ENCODE measurements around the gene MTMR2.
A peak's percentile ranks its signal among the peaks of the same experiment; 100 is the strongest.
"Not testable (repeated sequence)": the region's sequence is repeated elsewhere in the genome, so short reads cannot be mapped to it uniquely, and the experiment has no call there.

MTMR2 gene

GRCh38 chr11:95883381-95883780 lies 40.5 kb downstream of the MTMR2 start:
- no peak for DNase-seq

DNA sequence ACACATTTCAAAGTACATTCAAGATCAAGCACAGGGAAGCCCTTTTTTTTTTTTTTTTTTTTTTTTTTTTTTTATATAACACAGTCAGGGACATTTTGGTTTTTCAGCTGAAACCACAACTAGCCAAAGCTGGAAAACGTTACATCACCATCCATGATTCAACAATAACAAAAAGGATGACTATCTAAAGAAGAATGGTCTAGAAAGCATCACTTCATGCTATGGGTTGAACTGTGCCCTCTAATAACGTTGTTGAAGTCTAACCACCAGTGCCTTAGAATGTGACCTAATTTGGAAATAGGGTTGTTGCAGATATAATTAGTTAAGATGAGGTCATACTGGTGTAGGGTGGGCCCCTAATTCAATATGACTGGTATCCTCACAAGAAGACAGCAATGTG lies 46.6 kb downstream of the MTMR2 start:
- DNase-seq: no peak

- not testable (repeated sequence) for DNase-seq
Observed at GRCh38 chr11:95870877-95871276, 53.0 kb downstream of the MTMR2 start.

GRCh38 chr11:95867105-95867504 lies 56.8 kb downstream of the MTMR2 start:
- no peak for DNase-seq

GRCh38 chr11:95863486-95864140 lies 60.3 kb downstream of the MTMR2 start:
- DNase-seq: no peak

DNA sequence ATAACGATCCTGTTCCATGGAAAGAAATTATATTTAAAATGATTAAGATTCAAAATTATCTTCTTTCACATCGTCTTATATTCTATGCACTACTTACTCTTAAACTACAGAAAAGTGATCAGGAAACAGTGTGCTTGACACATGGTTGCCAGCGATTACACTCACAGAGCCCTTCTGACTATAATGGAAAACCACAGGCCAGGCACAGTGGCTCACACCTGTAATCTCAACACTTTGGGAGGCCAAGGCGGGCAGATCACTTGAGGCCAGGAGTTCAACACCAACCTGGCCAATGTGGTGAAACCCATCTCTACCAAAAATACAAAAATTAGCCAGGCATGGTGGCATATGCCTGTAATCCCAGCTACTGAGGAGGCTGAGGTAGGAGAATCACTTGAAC lies 63.9 kb downstream of the MTMR2 start:
- DNase-seq: not testable (repeated sequence)

DNA sequence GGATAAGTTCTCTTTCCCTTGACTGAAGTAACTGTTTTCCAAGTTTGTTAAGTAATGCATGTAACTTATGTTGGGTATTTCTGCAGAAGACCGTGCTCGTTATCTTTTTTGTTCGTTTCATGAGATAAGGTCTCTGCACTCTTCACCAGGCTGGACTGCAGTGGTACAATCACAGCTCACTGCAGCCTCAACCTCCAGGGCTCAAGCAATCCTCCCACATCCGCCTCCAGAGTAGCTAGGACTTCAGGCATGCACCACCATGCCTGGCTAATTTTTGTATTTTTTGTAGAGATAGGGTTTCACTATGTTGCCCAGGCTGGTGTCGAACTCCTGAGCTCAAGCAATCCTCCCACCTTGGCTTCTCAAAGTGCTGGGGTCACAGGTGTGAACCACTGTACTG lies 69.5 kb downstream of the MTMR2 start:
- DNase-seq: not testable (repeated sequence)

GRCh38 chr11:95853862-95854261 lies 70.0 kb downstream of the MTMR2 start:
- DNase-seq: no peak

- DNase-seq: no peak
Observed at GRCh38 chr11:95853138-95853537, 70.8 kb downstream of the MTMR2 start.

GRCh38 chr11:95850137-95850536 lies 73.8 kb downstream of the MTMR2 start:
- DNase-seq: no peak

DNA sequence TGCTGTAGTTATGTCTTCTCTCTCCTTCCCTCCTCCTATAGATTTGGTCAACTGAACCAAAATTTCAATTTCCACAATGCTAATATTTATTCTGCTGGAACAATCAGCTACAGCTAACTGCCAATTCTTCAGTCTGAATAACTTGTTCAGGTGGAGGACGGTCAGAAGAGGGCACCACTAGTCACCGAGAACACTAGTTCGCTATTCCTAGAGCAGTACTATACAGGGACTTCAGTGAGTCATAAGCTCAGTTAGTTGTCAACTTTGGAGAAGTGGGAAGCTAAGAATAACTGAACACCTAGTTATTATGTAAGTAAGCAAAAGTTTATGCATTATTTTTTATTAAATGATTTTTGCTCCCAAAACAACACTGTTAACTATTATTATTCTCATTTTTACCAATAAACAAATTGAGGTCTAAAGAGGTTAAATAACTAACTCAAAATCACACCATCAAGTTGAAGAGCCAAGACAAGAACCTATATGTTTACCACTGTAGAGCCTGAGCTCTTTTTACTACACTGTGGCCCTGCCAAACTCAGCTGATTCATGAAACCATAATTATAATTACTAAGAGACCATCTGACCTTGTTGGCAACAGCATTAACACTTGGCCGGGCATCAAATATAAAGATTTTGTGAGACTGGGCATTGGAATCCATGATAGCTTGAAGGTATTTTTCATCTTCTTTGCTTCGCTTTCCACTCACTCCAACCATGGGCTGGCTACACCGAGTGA lies 74.7 kb downstream of the MTMR2 start:
- DNase-seq: no peak

DNA sequence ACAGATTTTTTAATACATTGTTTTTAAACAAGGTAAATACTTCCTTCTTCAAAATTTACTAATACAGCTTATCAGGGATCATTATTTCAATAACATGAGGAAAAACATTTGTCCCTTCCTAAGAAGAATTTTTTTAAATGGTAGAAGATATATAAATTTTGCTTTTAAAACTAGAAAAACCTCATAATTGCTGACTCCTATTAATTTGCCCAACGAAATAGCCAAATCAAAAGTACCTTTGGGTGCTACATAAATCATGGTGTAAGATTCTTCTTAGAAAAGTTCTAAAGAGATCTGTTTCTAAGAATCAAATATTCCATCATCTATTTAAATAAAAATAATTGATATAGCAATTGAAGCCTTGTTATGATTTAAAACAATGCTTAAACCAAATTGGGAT lies 78.7 kb downstream of the MTMR2 start:
- no peak for DNase-seq

DNA sequence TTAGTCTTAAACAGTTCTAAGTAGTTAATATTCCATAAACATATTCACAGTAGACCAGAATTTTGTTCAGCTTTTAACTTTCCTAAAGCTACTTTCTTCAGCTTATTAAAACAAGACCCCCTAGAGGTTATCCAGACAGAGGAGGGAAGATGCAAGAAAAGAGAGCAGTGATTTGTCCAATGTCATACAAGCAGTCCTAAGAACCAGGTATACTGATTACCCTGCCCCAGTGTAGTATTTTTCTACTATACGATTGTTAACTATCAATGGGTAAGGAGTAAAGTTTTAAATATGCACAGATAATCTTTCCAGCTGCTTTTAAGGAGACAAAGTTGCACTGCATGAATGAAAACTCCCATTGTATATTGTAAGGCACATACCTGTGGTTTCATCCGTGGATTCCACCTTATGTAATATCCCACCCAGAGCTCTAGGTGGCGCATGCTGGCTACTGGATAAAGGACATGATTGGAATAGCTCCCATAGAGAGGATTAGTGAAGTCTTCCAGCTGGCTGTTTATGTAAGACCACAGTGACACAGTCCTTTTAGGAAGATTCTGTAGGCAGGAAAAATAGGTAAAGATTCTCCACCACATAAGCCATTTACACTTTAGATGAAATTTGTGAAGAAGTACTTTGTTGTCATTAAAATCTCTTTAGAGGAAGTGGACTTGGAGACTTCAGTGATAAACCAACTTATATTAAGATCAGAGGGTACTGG lies 88.0 kb downstream of the MTMR2 start:
- DNase-seq: peak; percentile 73

DNA sequence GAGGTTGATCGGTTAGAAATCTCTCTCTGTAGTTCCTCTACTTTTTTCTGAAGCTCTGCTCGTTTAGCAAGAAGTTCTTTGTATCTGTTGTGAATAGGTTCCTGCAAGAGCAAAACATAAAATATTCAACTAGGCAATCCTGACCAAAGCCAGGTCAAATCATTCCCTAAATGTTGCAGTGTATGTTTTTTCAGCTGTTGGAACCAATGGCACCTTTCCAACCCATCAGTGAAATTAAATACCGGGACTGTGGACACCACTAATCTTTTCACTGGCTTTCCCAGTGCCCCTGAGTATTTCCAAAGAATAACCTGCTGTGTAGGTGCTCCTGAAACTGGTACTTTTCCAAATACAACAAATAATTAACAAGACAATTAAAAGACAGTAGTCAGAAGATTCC lies 88.6 kb downstream of the MTMR2 start:
- no peak for DNase-seq

- DNase-seq: no peak
Observed at GRCh38 chr11:95833378-95833777, 90.5 kb downstream of the MTMR2 start.

DNA sequence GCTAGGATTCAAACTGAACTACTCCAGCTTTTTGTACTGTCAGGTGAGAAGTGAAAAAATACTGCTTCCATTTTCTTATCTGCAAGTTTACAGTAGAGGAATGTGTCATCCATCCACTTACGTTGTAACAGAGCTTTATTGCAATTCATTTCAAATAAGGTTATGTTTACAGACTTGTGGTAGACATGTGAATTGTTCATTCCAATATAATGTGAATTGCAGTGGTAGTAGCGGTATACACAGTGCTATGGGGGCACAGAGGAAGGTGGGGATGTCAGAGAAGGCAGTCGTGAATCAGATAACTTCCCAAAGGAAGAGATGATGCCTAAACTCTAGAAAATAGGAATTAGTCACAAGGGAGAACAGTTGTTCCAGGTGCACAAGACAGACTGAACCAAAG lies 91.1 kb downstream of the MTMR2 start:
- no peak for DNase-seq

DNA sequence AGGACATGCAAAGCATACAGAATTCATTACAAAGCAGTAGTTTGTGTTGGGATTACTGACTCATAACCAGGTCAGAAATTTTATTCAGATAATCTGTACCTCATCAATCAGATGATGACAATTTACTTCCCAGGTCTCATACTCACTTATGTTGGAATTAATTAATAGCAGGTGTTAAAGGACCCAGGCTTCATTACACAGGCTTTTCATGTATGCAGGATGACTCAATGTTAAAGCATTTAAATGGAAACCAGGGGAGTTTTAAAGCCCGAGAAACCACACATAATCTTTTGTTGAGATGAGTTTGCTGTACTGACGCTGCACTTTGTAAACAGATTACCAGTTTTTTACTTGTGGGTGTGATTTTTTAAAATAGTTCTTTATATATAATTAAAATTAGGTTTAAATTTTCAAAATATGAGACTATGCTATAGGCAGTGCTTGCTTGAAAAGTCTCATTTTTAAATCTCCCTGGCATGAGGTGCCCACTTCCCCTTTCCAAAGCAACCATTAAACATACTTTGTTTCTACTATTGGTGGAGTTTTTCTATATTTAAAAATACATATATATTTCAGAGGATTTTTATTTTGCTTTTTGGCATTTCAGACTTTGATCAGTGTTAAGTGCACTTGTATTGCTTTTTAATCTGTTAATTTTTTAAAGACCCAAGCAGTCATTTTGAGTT lies 92.6 kb downstream of the MTMR2 start:
- no peak for DNase-seq

- DNase-seq: no peak
Observed at GRCh38 chr11:95829580-95830259, 94.2 kb downstream of the MTMR2 start.

DNA sequence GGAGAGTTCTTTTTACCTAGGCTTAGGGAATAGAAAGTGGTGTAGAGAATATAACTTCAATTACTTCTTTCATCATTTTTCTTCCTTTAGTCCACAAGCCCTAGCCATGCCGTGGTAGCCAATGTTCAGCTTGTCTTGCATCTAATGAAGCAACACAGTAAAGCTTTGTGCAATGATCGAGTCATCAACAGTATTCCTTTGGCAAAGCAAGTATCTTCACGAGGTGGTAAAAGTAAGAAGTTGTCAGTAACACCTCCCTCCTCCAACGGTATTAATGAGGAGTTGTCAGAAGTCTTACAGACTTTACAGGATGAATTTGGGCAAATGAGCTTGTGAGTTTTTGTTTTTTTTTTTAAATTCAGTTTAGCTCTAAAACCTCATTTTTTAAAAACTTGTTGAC lies 96.2 kb downstream of the MTMR2 start:
- DNase-seq: no peak

DNA sequence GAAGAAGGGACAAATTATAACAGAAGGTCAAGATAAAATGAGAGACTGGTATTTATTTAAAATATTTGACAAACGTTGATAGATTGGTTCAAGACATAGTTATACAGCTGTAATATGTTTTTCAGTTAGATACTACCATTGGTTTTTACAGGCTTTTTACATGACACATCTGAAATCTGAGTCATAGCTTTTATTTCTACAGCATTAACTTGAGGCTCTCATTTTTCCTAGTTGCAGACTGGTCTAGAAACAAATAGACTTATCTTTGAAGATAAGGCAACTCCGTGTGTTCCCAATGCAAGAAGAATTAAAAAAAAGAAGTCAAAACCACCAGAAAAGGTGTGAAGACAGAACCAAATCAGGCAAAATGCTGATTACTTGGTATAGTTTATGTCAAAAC lies 102.3 kb downstream of the MTMR2 start:
- DNase-seq: no peak

DNA sequence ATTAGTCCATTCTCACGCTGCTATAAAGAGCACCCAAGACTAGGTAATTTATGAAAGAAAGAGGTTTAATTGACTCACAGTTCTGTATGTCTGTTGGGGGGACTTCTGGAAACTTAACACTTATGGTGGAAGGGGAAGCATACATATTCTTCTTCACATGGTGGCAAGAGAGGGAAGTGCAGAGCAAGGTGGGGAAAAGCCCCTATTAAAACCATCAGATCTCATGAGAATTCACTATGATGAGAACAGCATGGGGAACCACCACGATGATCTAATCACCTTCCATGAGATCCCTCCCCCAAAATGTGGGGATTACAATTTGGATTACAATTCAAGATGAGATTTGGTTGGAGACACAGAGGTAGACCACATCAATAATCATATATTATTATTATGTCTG lies 107.9 kb downstream of the MTMR2 start:
- DNase-seq: no peak

GRCh38 chr11:95811052-95811451 lies 112.9 kb downstream of the MTMR2 start:
- DNase-seq: not testable (repeated sequence)

GRCh38 chr11:95806464-95806863 lies 117.4 kb downstream of the MTMR2 start:
- DNase-seq: not testable (repeated sequence)
